Sciatic nerve (tissue), 2 donors: ENCODE results near the gene FANK1. TPM values are rescaled to one million over a fixed set of nuclear protein-coding genes. Genes with fewer than 3 reads are reported as not detected.

ENCODE experiments used
- ATAC-seq: fragments of 200-7000 bp; cut with Tn5 transposase; one replicate; pipeline ENCODE4 v1.9.1; 2020; ENCODE audit warnings: mild to moderate bottlenecking, moderate library complexity
- DNase-seq: peaks from one replicate; pipeline ENCODE4 v3.0.0-alpha.2; 2020; ENCODE audit warnings: low spot score
- intact Hi-C: fragments of 100-400 bp; cut with DNase I; formaldehyde crosslinking; loops from one replicate; pipeline ENCODE4 v1.14.2; 2022
- total RNA-seq: library from RNA; stranded (reverse); fragmentation: NEBNext Ultra II Directional; extraction: Animal tissue kit (Norgen Biotek cat#: 25700); gene quantifications from one replicate; pipeline ENCODE4 v1.2.1, GENCODE V29; 2021
- donor health status: DM: no; HTN: no; CAD: no.
- donor health status: DM: no; HTN: no; CAD: no.

The FANK1 gene
- total RNA-seq, 1 donor from 2014 or later, result 2.1 TPM

DNA sequence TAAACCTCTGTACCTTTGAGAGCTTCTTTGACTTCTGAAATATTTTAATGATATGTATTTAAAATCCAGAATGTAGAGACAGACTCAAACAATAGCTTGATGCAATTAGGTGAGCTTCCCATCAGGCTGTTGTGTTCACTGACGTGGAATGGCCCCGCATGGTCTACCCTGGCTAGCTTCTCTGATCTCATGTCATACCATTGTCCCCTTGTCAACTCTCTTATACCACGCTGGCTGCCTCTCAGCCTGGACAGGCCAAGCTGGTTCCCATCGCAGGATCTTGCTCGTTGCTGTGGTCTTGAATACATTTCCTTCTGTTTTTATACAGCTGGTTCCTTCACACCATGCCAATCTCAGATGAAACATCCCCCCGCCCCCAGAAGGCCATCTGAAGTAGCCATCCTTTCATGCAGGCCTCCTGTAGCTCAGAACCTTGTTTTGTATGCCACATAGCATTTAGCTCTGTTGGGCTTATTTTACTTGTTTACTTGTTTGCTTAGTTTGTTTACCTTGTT, 84.2 kb downstream of the FANK1 start:
- DNase-seq (no peak), ATAC-seq (no peak)
- intact Hi-C loops, result loop anchor here (10.0 kb wide), 1 partner anchor 324 kb away; no protein-coding TSS in a partner anchor

DNA sequence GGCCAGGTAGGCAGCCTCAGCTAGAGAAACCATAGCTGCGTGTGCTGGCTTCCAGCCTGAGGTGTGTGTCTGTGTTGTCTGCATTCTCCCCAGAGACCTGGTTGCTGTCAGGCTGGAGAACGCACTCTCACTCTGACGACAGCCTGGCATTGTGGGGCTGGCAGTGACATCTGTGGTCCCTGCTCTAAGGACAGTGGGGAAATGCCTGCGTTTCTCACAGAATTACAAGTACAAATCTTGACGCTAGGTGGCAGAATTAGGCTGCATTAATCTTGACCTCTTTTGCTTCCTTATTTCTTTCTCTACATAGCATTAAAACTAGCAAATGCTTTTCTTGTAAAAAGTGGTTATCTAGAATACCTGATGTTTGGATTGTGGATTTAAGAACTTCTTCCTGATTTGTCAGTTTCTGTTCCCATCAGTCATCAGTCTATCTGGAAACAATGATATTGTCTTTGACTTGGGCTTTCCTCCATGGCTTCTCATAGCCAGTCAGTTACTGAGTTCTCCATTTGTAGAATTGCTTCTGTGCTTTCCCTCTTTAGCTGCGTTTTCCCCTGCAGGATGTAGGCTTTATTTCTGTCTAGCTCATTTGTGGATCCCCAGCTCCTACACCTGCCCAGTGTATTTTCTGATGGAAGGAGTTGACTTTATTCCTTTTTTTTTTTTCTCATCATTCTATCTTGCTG, 86.0 kb downstream of the FANK1 start:
- ATAC-seq, result peak; percentile 68
- DNase-seq, result no peak
- intact Hi-C loops, result loop anchor here (10.0 kb wide), 1 partner anchor 322 kb away; no protein-coding TSS in a partner anchor

- no peak for ATAC-seq
- intact Hi-C loops, result loop anchor here (10.0 kb wide), 1 partner anchor 322 kb away; no protein-coding TSS in a partner anchor
These were observed 86.8 kb downstream of the FANK1 start for GRCh38 chr10:125983161-125983560.

DNA sequence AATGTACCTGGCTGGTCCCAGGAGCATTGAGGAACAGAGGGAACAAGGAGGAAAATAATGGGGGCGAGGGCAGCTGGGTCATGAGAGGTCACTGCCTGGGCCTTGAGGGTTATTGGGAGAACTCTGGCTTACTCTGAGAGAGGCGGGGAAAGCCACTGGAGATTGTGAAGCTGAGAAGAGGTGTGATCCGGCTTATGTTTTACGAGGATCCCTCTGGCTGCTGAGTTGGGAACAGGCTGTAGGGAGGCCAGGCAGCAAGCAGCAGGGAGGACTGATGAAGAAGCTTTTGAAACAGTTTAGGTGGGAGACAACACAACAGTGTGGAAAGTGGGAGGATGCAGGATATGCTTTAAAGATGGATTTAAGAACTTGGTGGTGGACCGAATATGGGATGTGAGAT, 87.3 kb downstream of the FANK1 start:
- no peak for ATAC-seq
- intact Hi-C loops, result loop anchor here (10.0 kb wide), 1 partner anchor 321 kb away; no protein-coding TSS in a partner anchor
- no peak for DNase-seq

More at GRCh38 chr10:125983161-125983560, 86.8 kb downstream of the FANK1 start:
- DNase-seq, result no peak

DNA sequence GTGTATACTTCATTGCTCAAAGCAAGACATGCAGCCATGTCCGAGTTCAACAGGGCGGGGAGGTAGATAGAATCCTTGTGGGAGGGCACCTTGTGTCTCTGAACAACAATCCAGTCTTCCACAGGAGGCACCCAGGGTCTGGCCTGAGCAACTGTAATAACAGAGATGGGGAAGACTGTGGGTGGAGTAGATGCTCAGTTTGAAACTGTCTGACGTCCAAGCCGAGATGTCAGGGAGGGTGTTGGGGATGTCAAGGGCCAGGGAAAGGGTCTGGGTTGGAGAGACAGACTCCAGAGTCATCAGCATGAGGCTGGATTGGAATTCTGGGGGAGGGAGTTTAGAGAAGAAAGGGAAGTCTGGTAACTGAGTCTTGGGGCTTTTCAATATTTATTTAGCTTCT, 88.0 kb downstream of the FANK1 start:
- DNase-seq (no peak), ATAC-seq (no peak)
- intact Hi-C loops, result loop anchor here (10.0 kb wide), 1 partner anchor 320 kb away; no protein-coding TSS in a partner anchor

DNA sequence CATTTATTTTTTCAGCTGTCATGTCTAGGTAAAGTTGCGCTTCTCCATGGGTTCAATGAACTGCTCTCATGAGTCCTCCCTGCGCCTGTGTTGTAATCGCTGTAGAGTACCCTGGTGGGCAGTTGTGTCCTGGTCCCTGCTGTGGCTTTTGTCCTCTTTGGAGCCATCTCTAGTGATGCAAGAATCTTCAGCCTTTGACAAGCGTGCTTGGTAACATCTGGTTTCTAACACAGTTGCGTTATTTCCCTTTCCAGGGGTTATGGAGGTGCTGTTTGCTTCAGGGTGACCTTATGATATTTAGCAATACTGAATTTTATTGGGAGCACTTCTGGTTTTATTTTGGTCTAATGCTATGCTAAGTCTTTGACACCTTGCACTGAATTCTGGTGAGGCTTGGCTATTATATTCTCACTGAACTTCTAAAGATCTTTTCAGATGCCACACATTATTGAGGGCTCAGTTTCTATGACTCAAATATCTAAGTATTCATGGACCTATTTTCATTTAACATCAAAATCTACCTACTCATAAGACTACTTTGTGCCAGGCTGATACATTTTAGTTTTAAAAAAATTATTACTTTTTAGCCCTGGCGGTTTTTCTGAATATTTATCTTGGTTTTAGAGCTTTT, 88.6 kb downstream of the FANK1 start:
- DNase-seq, result no peak
- ATAC-seq, result peak; percentile 73
- intact Hi-C loops, result loop anchor here (10.0 kb wide), 1 partner anchor 320 kb away; no protein-coding TSS in a partner anchor

DNA sequence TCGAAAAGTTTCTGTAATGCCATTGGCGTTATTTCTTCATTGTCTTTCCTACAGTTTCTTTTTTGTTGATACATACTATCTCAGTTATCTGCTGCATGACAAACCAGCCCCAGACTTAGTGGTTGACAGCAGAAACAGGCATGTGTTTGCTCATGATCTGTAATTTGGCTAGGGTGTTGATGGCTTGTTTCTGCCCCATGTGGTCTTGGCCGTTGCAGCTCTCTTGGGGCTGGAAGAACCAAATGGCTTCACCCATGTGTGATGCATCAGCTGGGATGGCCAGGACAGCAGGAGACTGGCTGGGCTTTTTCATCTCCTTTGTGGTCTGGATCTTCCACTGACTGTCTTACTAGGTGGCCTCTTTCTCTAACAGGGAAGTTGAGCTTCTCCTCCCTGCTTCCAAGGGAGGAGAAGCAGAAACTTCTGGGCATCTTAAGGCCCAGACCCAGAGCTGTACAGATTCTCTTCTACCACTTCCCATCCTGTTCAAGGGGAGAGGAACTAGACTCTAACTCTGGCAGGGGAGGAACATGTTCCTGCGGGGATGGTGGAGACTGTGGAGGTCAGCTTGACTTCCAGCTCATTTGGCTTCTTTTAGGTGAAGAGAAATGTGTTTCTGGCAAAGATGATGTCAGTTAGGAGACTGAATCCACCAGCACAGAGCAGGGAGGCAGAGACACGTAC, 89.3 kb downstream of the FANK1 start:
- DNase-seq, result no peak
- ATAC-seq, result no peak
- intact Hi-C loops, result loop anchor here (10.0 kb wide), 1 partner anchor 319 kb away; no protein-coding TSS in a partner anchor

- ATAC-seq (no peak), DNase-seq (no peak)
- intact Hi-C loops, result loop anchor here (10.0 kb wide), 1 partner anchor 315 kb away; no protein-coding TSS in a partner anchor
These were observed 93.4 kb downstream of the FANK1 start for GRCh38 chr10:125989791-125990190.

DNA sequence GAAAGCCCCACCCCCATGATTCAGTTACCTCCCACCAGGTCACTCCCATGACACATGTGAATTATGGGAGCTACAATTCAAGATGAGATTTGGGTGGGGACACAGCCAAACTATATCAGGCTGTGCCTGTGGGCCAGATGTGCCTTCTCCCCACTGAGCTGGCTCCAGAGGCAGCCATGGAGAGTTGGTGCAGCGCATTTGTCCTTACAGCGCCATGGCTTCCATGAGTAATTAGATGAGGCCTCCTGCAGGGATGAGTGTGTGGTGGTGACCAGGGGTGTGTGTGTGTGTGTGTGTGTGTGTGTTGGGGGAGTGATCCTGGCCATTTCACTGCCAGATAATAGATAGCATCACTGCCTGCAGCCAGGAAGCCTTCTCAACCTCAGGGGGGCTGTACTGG, 94.6 kb downstream of the FANK1 start:
- no peak for DNase-seq
- no peak for ATAC-seq
- intact Hi-C loops, result no loop called here

- ATAC-seq, result no peak
- DNase-seq, result no peak
- intact Hi-C loops, result no loop called here
These were observed 95.0 kb downstream of the FANK1 start for GRCh38 chr10:125991392-125991791.

GRCh38 chr10:125992254-125992653, 95.9 kb downstream of the FANK1 start:
- no peak for DNase-seq
- intact Hi-C loops, result no loop called here
- ATAC-seq, result no peak

DNA sequence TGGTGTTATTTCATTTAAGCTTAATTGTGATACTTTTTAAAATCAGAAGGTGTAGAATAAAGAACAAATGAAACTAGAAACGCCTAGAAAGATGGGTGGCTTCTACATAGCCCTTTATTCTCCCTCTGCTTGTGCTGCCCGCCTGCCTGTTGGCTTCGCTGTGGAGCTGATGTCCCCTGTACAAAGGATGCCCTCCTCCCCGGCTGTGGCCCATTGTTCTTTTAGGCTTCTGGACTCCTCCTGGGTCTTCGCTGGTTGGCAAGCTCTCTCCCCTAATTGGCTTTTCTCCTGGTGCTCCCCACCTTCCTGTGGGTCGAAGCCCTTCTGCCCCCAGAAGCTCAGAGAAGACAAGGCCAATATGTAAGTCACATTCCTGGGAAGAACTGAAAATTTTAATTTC, 98.2 kb downstream of the FANK1 start:
- no peak for DNase-seq
- intact Hi-C loops, result no loop called here

DNA sequence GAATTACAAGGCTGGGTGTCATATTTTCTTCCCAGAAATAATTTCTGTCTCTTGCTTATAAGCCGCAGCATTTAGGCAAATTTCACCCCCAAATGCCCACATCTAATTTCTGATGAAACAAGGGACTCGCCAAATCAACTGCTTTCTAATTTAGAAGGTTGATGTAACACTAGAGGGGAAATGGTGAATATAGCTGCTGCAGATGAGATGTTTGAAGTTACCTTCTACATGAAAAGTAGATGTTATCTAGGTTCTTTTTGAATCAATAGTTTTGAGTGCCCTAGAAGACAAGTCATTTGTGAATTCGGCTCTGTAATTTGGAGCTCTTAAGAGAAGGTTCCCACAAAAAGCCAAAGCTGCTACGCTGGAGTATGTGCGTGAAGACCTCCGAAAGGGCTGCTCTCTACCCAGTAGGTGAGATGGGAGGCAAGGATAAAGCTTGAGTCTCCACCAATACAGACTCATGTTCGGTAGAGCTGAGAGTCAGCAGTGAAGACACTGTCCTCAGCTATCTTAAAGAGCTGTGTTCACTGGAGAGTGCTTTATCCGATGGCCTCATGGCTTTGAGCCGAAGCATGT, 99.5 kb downstream of the FANK1 start:
- intact Hi-C loops, result no loop called here
- no peak for DNase-seq
- ATAC-seq, result no peak

More for the DNA sequence above, 98.2 kb downstream of the FANK1 start:
- no peak for ATAC-seq

DNA sequence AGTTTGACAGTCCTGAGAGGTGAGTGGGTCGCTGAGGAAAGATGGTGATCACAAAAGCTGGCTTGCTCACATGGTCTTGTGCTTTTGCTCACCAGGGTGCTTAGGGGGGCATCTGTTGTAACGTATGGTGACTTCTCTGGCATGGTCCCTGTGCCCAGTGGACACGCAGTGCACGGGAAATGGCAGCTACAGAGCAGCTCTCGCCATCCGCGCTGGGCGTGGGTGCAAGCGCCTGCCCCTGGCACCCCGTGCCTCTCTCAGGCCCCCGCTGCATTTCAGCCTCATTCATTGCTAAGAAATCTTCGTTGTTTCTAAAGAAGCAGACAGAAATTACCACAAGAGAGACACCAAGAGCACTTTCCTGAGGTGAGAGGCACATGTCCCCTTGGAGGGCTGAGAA, 101.2 kb downstream of the FANK1 start:
- ATAC-seq (no peak), DNase-seq (no peak)
- intact Hi-C loops, result no loop called here

DNA sequence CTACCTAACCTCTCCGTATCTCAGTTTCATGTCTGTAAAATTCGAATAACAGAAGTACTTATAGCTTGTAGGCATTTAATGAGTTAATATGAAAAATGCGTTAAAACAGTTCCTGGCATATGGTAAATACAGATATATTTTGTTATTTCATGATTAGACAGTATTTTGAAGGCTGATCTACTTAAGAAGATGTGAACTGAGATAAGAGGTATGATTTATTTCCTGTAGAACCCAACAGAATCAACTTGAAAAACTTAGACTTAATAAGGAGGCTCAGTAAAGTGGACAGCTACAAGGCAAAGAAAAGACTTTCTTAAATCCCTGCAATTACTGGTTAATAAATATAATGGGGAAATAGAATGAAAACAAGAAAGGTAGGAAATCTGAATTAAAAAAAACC, 103.3 kb downstream of the FANK1 start:
- ATAC-seq, result no peak
- intact Hi-C loops, result no loop called here
- DNase-seq, result no peak

GRCh38 chr10:126001576-126001975, 105.2 kb downstream of the FANK1 start:
- intact Hi-C loops, result no loop called here
- no peak for DNase-seq
- ATAC-seq, result no peak

DNA sequence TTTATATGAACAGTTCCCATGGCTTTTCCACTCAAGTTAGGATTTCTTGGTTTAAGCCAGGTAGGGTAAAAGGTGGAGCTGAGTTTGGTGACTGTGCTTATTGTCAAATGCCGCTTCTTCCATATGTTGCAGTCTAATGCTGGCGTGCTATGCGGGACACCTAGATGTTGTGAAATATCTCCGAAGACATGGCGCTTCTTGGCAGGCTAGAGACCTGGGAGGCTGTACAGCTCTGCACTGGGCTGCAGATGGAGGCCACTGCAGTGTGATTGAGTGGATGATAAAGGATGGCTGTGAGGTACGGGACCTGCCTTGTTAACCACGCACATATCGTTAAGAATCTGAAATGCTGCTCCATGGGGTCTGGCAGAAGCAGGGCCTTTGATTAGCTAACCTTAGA, 108.4 kb downstream of the FANK1 start:
- intact Hi-C loops, result no loop called here
- ATAC-seq (no peak), DNase-seq (no peak)

DNA sequence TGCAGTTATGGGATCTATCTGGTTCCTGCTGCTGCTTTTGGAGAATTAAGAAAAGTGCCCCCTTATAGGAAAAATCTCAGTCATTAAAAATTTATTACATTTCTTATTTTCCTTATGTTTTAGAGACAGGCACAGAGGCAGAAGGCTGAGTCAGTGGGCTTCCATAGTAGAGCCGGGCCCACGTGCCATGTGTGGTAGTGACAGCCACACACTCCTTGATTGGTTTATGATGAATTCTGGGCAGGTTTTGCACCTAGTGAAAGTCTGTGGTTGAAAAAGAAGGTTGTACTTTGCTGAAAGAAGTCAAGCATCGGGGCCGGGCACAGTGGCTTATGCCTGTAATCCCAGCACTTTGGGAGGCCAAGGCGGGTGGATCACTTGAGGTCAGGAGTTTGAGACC, 109.9 kb downstream of the FANK1 start:
- intact Hi-C loops, result no loop called here
- ATAC-seq, result no peak
- no peak for DNase-seq

DNA sequence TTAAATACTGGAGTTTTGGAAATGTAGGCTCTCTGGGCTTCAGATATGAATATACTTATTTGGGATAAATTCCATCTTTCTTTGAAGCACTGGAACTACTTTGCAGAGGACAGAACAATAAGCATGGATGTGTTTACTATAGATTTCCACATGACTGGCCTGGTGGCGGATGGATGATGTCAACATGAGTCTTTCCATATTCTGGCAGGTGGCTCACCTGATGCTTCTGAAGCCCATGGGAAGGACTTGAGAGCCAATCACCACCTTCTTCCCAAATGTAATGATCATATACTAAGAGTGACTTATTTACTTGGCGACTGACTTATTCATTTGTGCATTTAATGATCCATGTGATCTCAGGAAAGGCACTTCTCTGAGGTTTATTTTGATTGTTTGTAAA, 110.5 kb downstream of the FANK1 start:
- ATAC-seq (no peak), DNase-seq (no peak)
- intact Hi-C loops, result no loop called here
